ENCODE data around the gene MYO1D.

- TF ChIP-seq CTCF (IDR thresholded peaks at IDR 0.05) (no peak), POLR2A (IDR thresholded peaks at IDR 0.05) (no peak)
Observed at GRCh38 chr17:32801193-32801592, 75.7 kb downstream of the MYO1D start.
